ENCODE measurements around the gene DESI1. TPM values are rescaled to one million over a fixed set of nuclear protein-coding genes. Genes with fewer than 3 reads are reported as not detected.

DESI1 gene
- total RNA-seq, 8 experiments from 2014 or later, result 25.7 to 60.9 (median 34.1) TPM

Other genes starting within 250 kb of the DESI1 start
- 1 to 10 TPM; 3.1 to 6.6 (median 4.9) TPM for gene TEF, start 239.1 kb downstream of the DESI1 start, total RNA-seq
- 10 to 100 TPM in 7 of 8 experiments, 1 to 10 TPM in 1; 9.7 to 38.3 (median 22.3) TPM for gene TOB2, start 174.2 kb downstream of the DESI1 start, total RNA-seq
- gene PHF5A, start 152.4 kb downstream of the DESI1 start, total RNA-seq, result 10 to 100 TPM; 44.1 to 84.5 (median 57.5) TPM
- gene ACO2, start 151.9 kb downstream of the DESI1 start, total RNA-seq, result 100 to 1,000 TPM in 3 of 8 experiments, 10 to 100 TPM in 5; 59.9 to 182 (median 83.6) TPM
- 10 to 100 TPM; 11.6 to 43.1 (median 22.4) TPM for gene POLR3H, start 76.6 kb downstream of the DESI1 start, total RNA-seq
- gene CSDC2, start 60.0 kb downstream of the DESI1 start, total RNA-seq, result 10 to 100 TPM in 1 of 8 experiments, 1 to 10 TPM in 6, under 1 TPM in 1; 0.10 to 18.5 (median 5.6) TPM
- gene PMM1, start 31.2 kb downstream of the DESI1 start, total RNA-seq, result 10 to 100 TPM; 18.5 to 43.0 (median 26.4) TPM
- gene XRCC6, start 252 bp upstream of the DESI1 start, total RNA-seq, result 100 to 1,000 TPM; 205 to 384 (median 275) TPM
- gene SNU13, start 67.8 kb upstream of the DESI1 start, total RNA-seq, result 100 to 1,000 TPM; 119 to 227 (median 162) TPM
- gene MEI1, start 78.5 kb upstream of the DESI1 start, total RNA-seq, result 1 to 10 TPM in 5 of 8 experiments, under 1 TPM in 2, not detected in 1; 0.11 to 3.5 (median 2.1) TPM
- gene CCDC134, start 179.6 kb upstream of the DESI1 start, total RNA-seq, result 10 to 100 TPM in 4 of 8 experiments, 1 to 10 TPM in 4; 7.0 to 19.0 (median 10.2) TPM
- 100 to 1,000 TPM in 6 of 8 experiments, 10 to 100 TPM in 2; 40.9 to 173 (median 120) TPM for gene SREBF2, start 212.1 kb upstream of the DESI1 start, total RNA-seq